Measurements from ENCODE around the gene PNMT.

The PNMT gene

DNA sequence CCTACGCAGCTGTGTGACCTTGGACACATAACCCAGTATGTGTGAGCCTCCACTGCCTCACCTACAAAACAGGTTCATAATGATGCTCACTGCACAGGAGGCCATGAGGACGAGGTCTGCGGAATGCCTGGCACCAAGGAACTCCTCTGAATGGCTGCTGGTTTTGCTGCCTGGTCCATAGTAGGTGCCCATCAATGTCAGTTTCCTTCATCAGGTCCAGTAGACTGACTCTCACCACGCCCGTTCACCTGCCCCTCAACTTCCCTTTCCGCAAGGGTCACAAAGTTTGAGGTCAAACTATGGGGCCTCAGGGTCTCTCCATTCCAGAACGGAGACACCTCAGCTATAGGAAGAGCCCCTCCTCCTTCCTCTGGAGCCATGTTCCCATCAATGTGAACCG is 8.8 kb downstream of the PNMT start:
- TF ChIP-seq, protein P1, sequence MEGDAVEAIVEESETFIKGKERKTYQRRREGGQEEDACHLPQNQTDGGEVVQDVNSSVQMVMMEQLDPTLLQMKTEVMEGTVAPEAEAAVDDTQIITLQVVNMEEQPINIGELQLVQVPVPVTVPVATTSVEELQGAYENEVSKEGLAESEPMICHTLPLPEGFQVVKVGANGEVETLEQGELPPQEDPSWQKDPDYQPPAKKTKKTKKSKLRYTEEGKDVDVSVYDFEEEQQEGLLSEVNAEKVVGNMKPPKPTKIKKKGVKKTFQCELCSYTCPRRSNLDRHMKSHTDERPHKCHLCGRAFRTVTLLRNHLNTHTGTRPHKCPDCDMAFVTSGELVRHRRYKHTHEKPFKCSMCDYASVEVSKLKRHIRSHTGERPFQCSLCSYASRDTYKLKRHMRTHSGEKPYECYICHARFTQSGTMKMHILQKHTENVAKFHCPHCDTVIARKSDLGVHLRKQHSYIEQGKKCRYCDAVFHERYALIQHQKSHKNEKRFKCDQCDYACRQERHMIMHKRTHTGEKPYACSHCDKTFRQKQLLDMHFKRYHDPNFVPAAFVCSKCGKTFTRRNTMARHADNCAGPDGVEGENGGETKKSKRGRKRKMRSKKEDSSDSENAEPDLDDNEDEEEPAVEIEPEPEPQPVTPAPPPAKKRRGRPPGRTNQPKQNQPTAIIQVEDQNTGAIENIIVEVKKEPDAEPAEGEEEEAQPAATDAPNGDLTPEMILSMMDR (IDR thresholded peaks at IDR 0.05; ENCODE audit: low read depth, low read length, missing control alignments), result no peak
- DNase-seq, result no peak
- no peak overlapping the region for H3K27ac ChIP-seq
- H3K27me3 ChIP-seq (replicated peaks), result no peaks in the 10 kb centered on the region
- in situ Hi-C loops (cut with HindIII; ENCODE audit: low pct_ligation_motif_present, low sequenced_read_pairs), result no loop called here
- H3K4me3 ChIP-seq (ENCODE audit: low read depth, low read length), result no peak overlapping the region
- H3K36me3 ChIP-seq (replicated peaks), result no peaks in the 10 kb centered on the region

GRCh38 chr17:39677542-39678339 is 9.5 kb downstream of the PNMT start:
- H3K27ac ChIP-seq, result no peak overlapping the region
- H3K4me3 ChIP-seq (ENCODE audit: low read depth, low read length), result no peak overlapping the region
- no peaks in the 10 kb centered on the region for H3K27me3 ChIP-seq (replicated peaks)
- DNase-seq, result no peak
- in situ Hi-C loops (cut with HindIII; ENCODE audit: low pct_ligation_motif_present, low sequenced_read_pairs), result no loop called here
- TF ChIP-seq, protein P1 (IDR thresholded peaks at IDR 0.05; ENCODE audit: low read depth, low read length, missing control alignments), result no peak
- H3K36me3 ChIP-seq (replicated peaks), result no peaks in the 10 kb centered on the region

GRCh38 chr17:39678340-39679116 is 10.3 kb downstream of the PNMT start:
- DNase-seq, result no peak
- Histone ChIP-seq H3K36me3 (replicated peaks) (no peaks in the 10 kb centered on the region), H3K4me3 (ENCODE audit: low read depth, low read length) (no peak overlapping the region), H3K27me3 (replicated peaks) (no peaks in the 10 kb centered on the region), H3K27ac (no peak overlapping the region)
- TF ChIP-seq, protein P1 (IDR thresholded peaks at IDR 0.05; ENCODE audit: low read depth, low read length, missing control alignments), result no peak
- in situ Hi-C loops (cut with HindIII; ENCODE audit: low pct_ligation_motif_present, low sequenced_read_pairs), result no loop called here

DNA sequence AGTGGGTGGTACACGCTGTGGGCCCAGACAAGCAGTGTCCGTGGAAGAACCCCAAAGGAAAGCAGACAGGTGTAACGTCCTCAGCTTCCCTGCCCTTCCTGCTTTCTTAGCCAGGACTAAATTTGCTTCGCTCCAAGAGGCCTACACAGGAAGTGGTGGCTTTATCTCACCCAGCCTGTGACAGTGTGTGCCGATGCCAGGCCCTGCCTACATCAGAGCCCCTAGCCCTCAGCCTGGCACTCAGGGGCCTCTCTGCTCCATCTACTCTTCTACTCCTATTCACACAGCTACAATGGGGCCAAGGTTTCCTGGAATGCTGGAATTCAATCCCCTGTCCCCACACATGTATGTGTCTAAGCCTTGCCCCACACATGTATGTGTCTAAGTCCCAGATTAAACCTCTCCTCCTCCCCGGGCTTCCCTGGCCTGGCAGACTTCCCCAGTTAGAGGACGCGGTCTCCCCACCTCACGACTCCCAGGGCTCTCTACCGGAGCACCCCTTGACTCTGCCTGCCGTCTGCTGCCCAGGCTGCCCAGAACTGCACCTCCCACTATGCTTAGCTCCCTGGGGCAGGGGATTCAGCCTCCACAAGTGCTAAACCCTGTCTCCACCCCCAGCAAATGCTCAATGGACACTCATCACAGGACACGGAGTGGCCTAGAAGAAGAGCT is 11.4 kb downstream of the PNMT start:
- in situ Hi-C loops (cut with HindIII; ENCODE audit: low pct_ligation_motif_present, low sequenced_read_pairs), result no loop called here
- Histone ChIP-seq H3K27me3 (replicated peaks) (no peaks in the 10 kb centered on the region), H3K4me3 (ENCODE audit: low read depth, low read length) (no peak overlapping the region), H3K27ac (no peak overlapping the region), H3K36me3 (replicated peaks) (no peaks in the 10 kb centered on the region)
- DNase-seq, result no peak
- TF ChIP-seq, protein P1 (IDR thresholded peaks at IDR 0.05; ENCODE audit: low read depth, low read length, missing control alignments), result no peak

GRCh38 chr17:39683295-39683939 is 15.2 kb downstream of the PNMT start:
- Histone ChIP-seq H3K27me3 (replicated peaks) (no peaks in the 10 kb centered on the region), H3K36me3 (replicated peaks) (no peaks in the 10 kb centered on the region), H3K27ac (no peak overlapping the region), H3K4me3 (ENCODE audit: low read depth, low read length) (no peak overlapping the region)
- no peak for DNase-seq
- in situ Hi-C loops (cut with HindIII; ENCODE audit: low pct_ligation_motif_present, low sequenced_read_pairs), result no loop called here
- TF ChIP-seq, protein P1 (IDR thresholded peaks at IDR 0.05; ENCODE audit: low read depth, low read length, missing control alignments), result no peak

All from brain microvascular endothelial cell (primary cell).